Trophoblast cell (in vitro differentiated cells and primary cell): Measurements from ENCODE around the gene LAP3.

Experiments used
- DNase-seq, 2 donors: peaks; one replicate each; pipeline ENCODE4 v3.0.0-alpha.2; 2016
- H2AFZ ChIP-seq: 2 replicates; pipeline ENCODE4 v1.6.1; 2013; ENCODE audit warnings: low read length, moderate library complexity, mild to moderate bottlenecking; ENCODE audit not compliant: insufficient read depth, poor library complexity
- H2AK5ac ChIP-seq: 2 replicates; pipeline ENCODE4 v1.6.1; 2013; ENCODE audit warnings: mild to moderate bottlenecking, low read length
- H2BK120ac ChIP-seq: 2 replicates; pipeline ENCODE4 v1.6.1; 2013; ENCODE audit warnings: low read length, mild to moderate bottlenecking, moderate library complexity; ENCODE audit not compliant: insufficient read depth, poor library complexity
- H2BK12ac ChIP-seq: 2 replicates; pipeline ENCODE4 v1.6.1; 2013; ENCODE audit warnings: mild to moderate bottlenecking, low read length, moderate library complexity
- H2BK5ac ChIP-seq: 2 replicates; pipeline ENCODE4 v1.6.1; 2013; ENCODE audit warnings: low read length, low read depth, moderate library complexity, mild to moderate bottlenecking; ENCODE audit not compliant: poor library complexity
- H3K14ac ChIP-seq: 2 replicates; pipeline ENCODE4 v1.6.1; 2013; ENCODE audit warnings: mild to moderate bottlenecking, low read length
- H3K18ac ChIP-seq: 2 replicates; pipeline ENCODE4 v1.6.1; 2013; ENCODE audit warnings: mild to moderate bottlenecking, low read length
- H3K23ac ChIP-seq: 2 replicates; pipeline ENCODE4 v1.6.1; 2013; ENCODE audit warnings: low read length
- H3K27ac ChIP-seq: 2 replicates; pipeline ENCODE4 v1.5.1; 2013; ENCODE audit warnings: low read depth, mild to moderate bottlenecking, inconsistent platforms, low read length, moderate library complexity
- H3K27me3 ChIP-seq: 2 replicates; pipeline ENCODE4 v1.6.1; 2013; ENCODE audit warnings: inconsistent platforms, mild to moderate bottlenecking, low read length, moderate library complexity; ENCODE audit not compliant: insufficient read depth
- H3K36me3 ChIP-seq, 2 experiments: 1 replicate in 1 of 2; 2 replicates in 1 of 2; pipeline ENCODE4 v1.6.1; 2013; ENCODE audit warnings: low read length in 2 of 2, mild to moderate bottlenecking in 2 of 2, moderate library complexity in 1 of 2; ENCODE audit not compliant: insufficient read depth in 2 of 2, control insufficient read depth in 1 of 2
- H3K4ac ChIP-seq: 2 replicates; pipeline ENCODE4 v1.6.1; 2013; ENCODE audit warnings: low read depth, mild to moderate bottlenecking, low read length, moderate library complexity
- H3K4me1 ChIP-seq, 2 experiments: 1 replicate in 1 of 2; 2 replicates in 1 of 2; pipeline ENCODE4 v1.6.1; 2013; ENCODE audit warnings: low read length in 2 of 2, mild to moderate bottlenecking in 2 of 2, moderate library complexity in 1 of 2; ENCODE audit not compliant: insufficient read depth in 2 of 2, control insufficient read depth in 1 of 2
- H3K4me2 ChIP-seq: 2 replicates; pipeline ENCODE4 v1.6.1; 2013; ENCODE audit warnings: inconsistent platforms, mild to moderate bottlenecking, low read length, moderate library complexity
- H3K4me3 ChIP-seq: 2 replicates; pipeline ENCODE4 v1.5.1; 2013; ENCODE audit warnings: mild to moderate bottlenecking, low read depth, low read length, inconsistent platforms
- H3K79me1 ChIP-seq: one replicate; pipeline ENCODE4 v1.6.1; 2013; ENCODE audit warnings: low read length
- H3K79me2 ChIP-seq: 2 replicates; pipeline ENCODE4 v1.6.1; 2013; ENCODE audit warnings: low read length, mild to moderate bottlenecking; ENCODE audit not compliant: control insufficient read depth, insufficient read depth, poor library complexity
- H3K9ac ChIP-seq: 2 replicates; pipeline ENCODE4 v1.6.1; 2013; ENCODE audit warnings: mild to moderate bottlenecking, low read length
- H3K9me3 ChIP-seq: 2 replicates; pipeline ENCODE4 v1.6.1; 2013; ENCODE audit warnings: low read depth, mild to moderate bottlenecking, control low read depth, inconsistent platforms, low read length; ENCODE audit not compliant: insufficient read depth
- H4K12ac ChIP-seq: 2 replicates; pipeline ENCODE4 v1.6.1; 2013; ENCODE audit warnings: low read depth, mild to moderate bottlenecking, low read length, moderate library complexity
- H4K8ac ChIP-seq: 2 replicates; pipeline ENCODE4 v1.6.1; 2013; ENCODE audit warnings: low read depth, mild to moderate bottlenecking, low read length, moderate library complexity
- H4K91ac ChIP-seq: one replicate; pipeline ENCODE4 v1.6.1; 2013; ENCODE audit warnings: low read depth, mild to moderate bottlenecking, low read length, moderate library complexity
- WGBS: extraction: QIAGEN DNeasy Blood & Tissue Kit; methylation state at CpG from one replicate; pipeline ENCODE4 v1.1.7; 2013; ENCODE audit warnings: missing lambda C conversion rate; ENCODE audit not compliant: insufficient read length, insufficient coverage; ENCODE audit errors: extremely low coverage; 5-methylcytosine and 5-hydroxymethylcytosine counted together

LAP3 gene

GRCh38 chr4:17616283-17616682 is 39.3 kb downstream of the LAP3 start:
- Histone ChIP-seq H4K91ac (no peak overlapping the region), H2AFZ (no peak overlapping the region), H3K23ac (no peak overlapping the region), H3K79me2 (peaks cover 11% of the 10 kb centered on the region), H3K14ac (no peak overlapping the region), H4K8ac (no peak overlapping the region), H3K9me3 (no peaks in the 10 kb centered on the region), H3K4me3 (no peak overlapping the region), H3K4me2 (no peak overlapping the region), H3K79me1 (peaks cover 5% of the 10 kb centered on the region), H2BK12ac (no peak overlapping the region), H3K18ac (no peak overlapping the region), H2BK120ac (no peak overlapping the region), H3K4ac (peak overlapping the region; percentile 13), H3K27me3 (no peaks in the 10 kb centered on the region), H2BK5ac (no peak overlapping the region), H2AK5ac (no peak overlapping the region), H3K27ac (no peak overlapping the region), H3K4me1 (peaks cover 0 to 3% of the 10 kb centered on the region in 2 experiments), H4K12ac (no peak overlapping the region), H3K9ac (no peak overlapping the region), H3K36me3 (peaks cover 17 to 29% of the 10 kb centered on the region in 2 experiments)
- WGBS = no CpG with 5 or more reads among the region's 5 CpGs
- no peak for DNase-seq

GRCh38 chr4:17618926-17619325 is 41.9 kb downstream of the LAP3 start:
- no peak overlapping the region for H3K4ac ChIP-seq
- H3K79me1 ChIP-seq = peaks cover 5% of the 10 kb centered on the region
- H2BK12ac ChIP-seq = no peak overlapping the region
- H3K27me3 ChIP-seq = no peaks in the 10 kb centered on the region
- DNase-seq = no peak
- no peak overlapping the region for H4K91ac ChIP-seq
- no peak overlapping the region for H3K4me3 ChIP-seq
- no peak overlapping the region for H2AK5ac ChIP-seq
- H2BK5ac ChIP-seq = no peak overlapping the region
- H4K12ac ChIP-seq = no peak overlapping the region
- H4K8ac ChIP-seq = no peak overlapping the region
- WGBS = no CpG with 5 or more reads among the region's 1 CpG
- no peak overlapping the region for H2BK120ac ChIP-seq
- H3K4me2 ChIP-seq = no peak overlapping the region
- no peak overlapping the region for H3K9ac ChIP-seq
- no peak overlapping the region for H3K18ac ChIP-seq
- H3K14ac ChIP-seq = no peak overlapping the region
- no peak overlapping the region for H2AFZ ChIP-seq
- H3K79me2 ChIP-seq = peaks cover 11% of the 10 kb centered on the region
- H3K4me1 ChIP-seq = peaks cover 0 to 3% of the 10 kb centered on the region in 2 experiments
- H3K23ac ChIP-seq = no peak overlapping the region
- H3K27ac ChIP-seq = no peak overlapping the region
- H3K9me3 ChIP-seq = no peaks in the 10 kb centered on the region
- H3K36me3 ChIP-seq = peaks cover 23 to 45% of the 10 kb centered on the region in 2 experiments

GRCh38 chr4:17619416-17620105 is 42.6 kb downstream of the LAP3 start:
- H3K9ac ChIP-seq = no peak overlapping the region
- H3K4me1 ChIP-seq = peaks cover 0 to 3% of the 10 kb centered on the region in 2 experiments
- H3K18ac ChIP-seq = no peak overlapping the region
- H2BK12ac ChIP-seq = no peak overlapping the region
- H3K9me3 ChIP-seq = no peaks in the 10 kb centered on the region
- H3K36me3 ChIP-seq = peaks cover 24 to 47% of the 10 kb centered on the region in 2 experiments
- no peak overlapping the region for H3K23ac ChIP-seq
- no peak overlapping the region for H3K4me3 ChIP-seq
- H3K4ac ChIP-seq = no peak overlapping the region
- no peak overlapping the region for H2BK5ac ChIP-seq
- no peak overlapping the region for H2AFZ ChIP-seq
- no peaks in the 10 kb centered on the region for H3K27me3 ChIP-seq
- H4K12ac ChIP-seq = no peak overlapping the region
- no peak overlapping the region for H3K27ac ChIP-seq
- peaks cover 4% of the 10 kb centered on the region for H3K79me1 ChIP-seq
- WGBS = no CpG with 5 or more reads among the region's 7 CpGs
- no peak overlapping the region for H3K4me2 ChIP-seq
- H4K8ac ChIP-seq = no peak overlapping the region
- no peak overlapping the region for H3K14ac ChIP-seq
- peaks cover 10% of the 10 kb centered on the region for H3K79me2 ChIP-seq
- DNase-seq = no peak
- H2AK5ac ChIP-seq = no peak overlapping the region
- no peak overlapping the region for H2BK120ac ChIP-seq
- no peak overlapping the region for H4K91ac ChIP-seq

GRCh38 chr4:17623451-17624001 is 46.5 kb downstream of the LAP3 start:
- Histone ChIP-seq H3K27me3 (no peaks in the 10 kb centered on the region), H2BK12ac (no peak overlapping the region), H3K79me1 (no peaks in the 10 kb centered on the region), H4K91ac (no peak overlapping the region), H3K4ac (no peak overlapping the region), H4K12ac (no peak overlapping the region), H2BK120ac (no peak overlapping the region), H3K4me3 (no peak overlapping the region), H3K9me3 (no peaks in the 10 kb centered on the region), H4K8ac (no peak overlapping the region), H3K4me1 (no peaks in the 10 kb centered on the region), H3K4me2 (no peak overlapping the region), H3K18ac (no peak overlapping the region), H2BK5ac (no peak overlapping the region), H2AK5ac (no peak overlapping the region), H3K36me3 (peaks cover 40 to 66% of the 10 kb centered on the region in 2 experiments), H2AFZ (no peak overlapping the region), H3K27ac (no peak overlapping the region), H3K14ac (no peak overlapping the region), H3K9ac (no peak overlapping the region), H3K23ac (no peak overlapping the region), H3K79me2 (no peaks in the 10 kb centered on the region)
- DNase-seq = no peak
- WGBS = no CpG with 5 or more reads among the region's 7 CpGs
